HepG2 (cell line): ENCODE data around the gene ABHD6. TPM values are rescaled to one million over a fixed set of nuclear protein-coding genes. Genes with fewer than 3 reads are reported as not detected.

Experiments
- ATAC-seq: fragments of 200-7000 bp; cut with Tn5 transposase; 3 replicates; pipeline ENCODE4 v1.9.1; 2020; ENCODE audit warnings: mild to moderate bottlenecking, moderate library complexity
- BruUV-seq: library from RNA; stranded (reverse); fragments of 400-500 nt; replicated peaks from 2 replicates; lab custom pipeline; 2021; lab: Mats Ljungman, UMichigan
- CTCF ChIA-PET: fragments of 300-600 bp; formaldehyde crosslinking; extraction: SDS; loops from one replicate; lab custom pipeline; 2021; ENCODE audit warnings: low total read pairs, inconsistent platforms, low intra/inter-chr PET ratio; lab: Yijun Ruan, JAX
- POLR2A ChIA-PET: fragments of 350-600 bp; sonication (Branson Sonifier 250); formaldehyde crosslinking; loops from one replicate; lab custom pipeline; 2020; ENCODE audit warnings: antibody characterized with exemption, inconsistent platforms; lab: Yijun Ruan, JAX
- DNase-seq: peaks from one replicate; pipeline ENCODE4 v3.0.0-alpha.2; 2015; ENCODE audit warnings: low spot score
- FAIRE-seq: peaks from 3 replicates; lab custom pipeline; 2011; peaks lifted over from hg19 to GRCh38; lab: Jason Lieb, UNC
- H2AFZ ChIP-seq: one replicate; pipeline ENCODE4 v1.6.1; 2011; ENCODE audit warnings: low read length, inconsistent platforms
- H3K27ac ChIP-seq: fragments of 300-600 bp; 3 replicates; pipeline ENCODE4 v1.8.0; 2011; ENCODE audit warnings: mixed run types, mild to moderate bottlenecking, mixed read lengths, low read length, inconsistent platforms; ENCODE audit not compliant: insufficient read depth; ENCODE audit errors: extremely low read length
- H3K27me3 ChIP-seq, 2 experiments: fragments of 200-600 bp in 1 of 2; 2 replicates in 1 of 2; 3 replicates in 1 of 2; pipeline versions ENCODE4 v1.6.0 to v1.8.0; 2011; ENCODE audit warnings: low read length in 2 of 2, mild to moderate bottlenecking in 2 of 2, moderate library complexity in 2 of 2, inconsistent platforms in 1 of 2; ENCODE audit not compliant: insufficient read depth in 2 of 2, control insufficient read depth in 1 of 2
- H3K36me3 ChIP-seq, 2 experiments: fragments of 200-600 bp in 1 of 2; replicated peaks in 1 of 2; 2 replicates in 1 of 2; 3 replicates in 1 of 2; pipeline versions ENCODE4 v1.5.1 to v1.8.0; 2011; ENCODE audit warnings: low read length in 2 of 2, inconsistent platforms in 1 of 2; ENCODE audit not compliant: insufficient read depth in 2 of 2, control insufficient read depth in 1 of 2
- H3K4me1 ChIP-seq: 2 replicates; pipeline ENCODE4 v1.5.1; 2012; ENCODE audit warnings: low read length, inconsistent platforms; ENCODE audit not compliant: insufficient read depth
- H3K4me2 ChIP-seq: 2 replicates; pipeline ENCODE4 v1.6.0; 2011; ENCODE audit warnings: low read depth, low read length, inconsistent platforms
- H3K4me3 ChIP-seq, 3 experiments: fragments of 200-600 bp in 1 of 3; sonication (generic), shearing (Covaris generic) in 1 of 3; replicated peaks in 1 of 3; 2 replicates each; pipeline ENCODE4 v1.5.1; 2011 to 2016; ENCODE audit warnings: low read length in 3 of 3, inconsistent platforms in 2 of 3, low read depth in 2 of 3, mild to moderate bottlenecking in 2 of 3, control low read depth in 1 of 3, mixed read lengths in 1 of 3; ENCODE audit not compliant: insufficient read depth in 1 of 3
- H3K79me2 ChIP-seq: one replicate; pipeline ENCODE4 v1.6.1; 2011; ENCODE audit warnings: low read length, inconsistent platforms; ENCODE audit not compliant: insufficient read depth
- H3K9ac ChIP-seq: 2 replicates; pipeline ENCODE4 v1.6.0; 2011; ENCODE audit warnings: mild to moderate bottlenecking, low read depth, low read length, inconsistent platforms; ENCODE audit not compliant: insufficient read depth
- H3K9me3 ChIP-seq: 2 replicates; pipeline ENCODE4 v1.5.1; 2012; ENCODE audit warnings: mild to moderate bottlenecking, low read length
- H4K20me1 ChIP-seq: 2 replicates; pipeline ENCODE4 v1.6.0; 2011; ENCODE audit warnings: inconsistent platforms, mild to moderate bottlenecking, low read length, moderate library complexity; ENCODE audit not compliant: insufficient read depth
- ATAD3A ChIP-seq: sonication (generic); formaldehyde crosslinking; IDR thresholded peaks from 2 replicates; pipeline ENCODE4 v1.4.0; 2020; ENCODE audit warnings: missing genetic modification reagents
- KDM4B ChIP-seq: sonication (generic); formaldehyde crosslinking; IDR thresholded peaks from 2 replicates; pipeline ENCODE4 v1.4.0; 2020; ENCODE audit warnings: missing genetic modification reagents
- KDM6A ChIP-seq: IDR thresholded peaks from 2 replicates; pipeline ENCODE4 v1.6.1; 2016; ENCODE audit warnings: low read depth
- PCBP2 ChIP-seq: fragments of 200-400 bp; formaldehyde crosslinking; optimal IDR thresholded peaks from 2 replicates; pipeline ENCODE3; 2018; ENCODE audit warnings: low read length, low read depth; ENCODE audit not compliant: poor library complexity, severe bottlenecking
- RFX1 ChIP-seq: fragments of 450-650 bp; IDR thresholded peaks from 2 replicates; pipeline ENCODE4 v1.6.1; 2017
- TAF1 ChIP-seq: sonication (generic); formaldehyde crosslinking; IDR thresholded peaks from 2 replicates; pipeline ENCODE4 v1.4.0; 2020; ENCODE audit warnings: missing genetic modification reagents
- XRCC5 ChIP-seq: fragments of 200-400 bp; formaldehyde crosslinking; optimal IDR thresholded peaks from 2 replicates; pipeline ENCODE3; 2017; ENCODE audit warnings: mild to moderate bottlenecking, low read length
- WGBS: methylation state at CpG from one replicate; pipeline ENCODE4 v1.1.6; 2017; ENCODE audit warnings: low lambda C conversion rate; 5-methylcytosine and 5-hydroxymethylcytosine counted together
- in situ Hi-C: cut with HindIII; loops from 2 replicates; pipeline ENCODE4 v1.10.0; 2017; ENCODE audit warnings: low pct_unique_long_range_greater_than_20kb; ENCODE audit not compliant: extremely low pct_ligation_motif_present
- intact Hi-C: fragments of 100-400 bp; cut with micrococcal nuclease; formaldehyde crosslinking; loops from one replicate; pipeline ENCODE4 v1.10.0; 2022; ENCODE audit not compliant: unreplicated experiment
- polyA plus RNA-seq, 8 experiments: library from polyadenylated mRNA; depleted of rRNA in 3 of 8; stranded (reverse) in 7 of 8; unstranded in 1 of 8; fragments of >200 nt; fragmentation: Illumina TruSeq in 4 of 8; extraction: Trizol in 4 of 8; gene quantifications; 2 replicates each; pipeline versions ENCODE4 v1.2.1 to v1.2.3, GENCODE V29; 2011 to 2016; ENCODE audit warnings: low read depth in 4 of 8, missing spikeins in 1 of 8, mixed read lengths in 1 of 8; ENCODE audit not compliant: insufficient read depth in 1 of 8
- total RNA-seq, 5 experiments: library from RNA; depleted of rRNA; stranded (reverse); fragments of >200 nt; fragmentation: Illumina TruSeq; extraction: Trizol; gene quantifications; 2 replicates each; pipeline ENCODE4 v1.2.3, GENCODE V29; 2016; ENCODE audit warnings: low read depth in 1 of 5
- TF ChIP-seq, protein P1 (sequence below): sonication (generic); formaldehyde crosslinking; IDR thresholded peaks from 2 replicates; pipeline ENCODE4 v1.4.0; 2020; ENCODE audit warnings: low read depth, mild to moderate bottlenecking, missing genetic modification reagents
- TF ChIP-seq, protein P2 (sequence below): IDR thresholded peaks from 2 replicates; pipeline ENCODE4 v1.6.1; 2016; ENCODE audit warnings: missing compliant biosample characterization, missing genetic modification reagents, borderline replicate concordance
- TF ChIP-seq, protein P3 (sequence below): sonication (generic); formaldehyde crosslinking; IDR thresholded peaks from 2 replicates; pipeline ENCODE4 v1.4.0; 2020; ENCODE audit warnings: missing genetic modification reagents, borderline replicate concordance
- TF ChIP-seq, protein P4 (sequence below): sonication (generic); formaldehyde crosslinking; IDR thresholded peaks from 2 replicates; pipeline ENCODE4 v1.5.0; 2020; ENCODE audit warnings: mild to moderate bottlenecking, missing genetic modification reagents
- TF ChIP-seq, protein P5 (sequence below): sonication (generic); formaldehyde crosslinking; IDR thresholded peaks from 2 replicates; pipeline ENCODE4 v1.9.0; 2022; ENCODE audit warnings: missing genetic modification reagents, mild to moderate bottlenecking, borderline replicate concordance

The ABHD6 gene
- total and polyA plus RNA-seq, 2 of the 13 experiments (the other 11 are each of a cell fraction or from before 2014, with no cell fraction given): 9.0 to 17.2 TPM

DNA sequence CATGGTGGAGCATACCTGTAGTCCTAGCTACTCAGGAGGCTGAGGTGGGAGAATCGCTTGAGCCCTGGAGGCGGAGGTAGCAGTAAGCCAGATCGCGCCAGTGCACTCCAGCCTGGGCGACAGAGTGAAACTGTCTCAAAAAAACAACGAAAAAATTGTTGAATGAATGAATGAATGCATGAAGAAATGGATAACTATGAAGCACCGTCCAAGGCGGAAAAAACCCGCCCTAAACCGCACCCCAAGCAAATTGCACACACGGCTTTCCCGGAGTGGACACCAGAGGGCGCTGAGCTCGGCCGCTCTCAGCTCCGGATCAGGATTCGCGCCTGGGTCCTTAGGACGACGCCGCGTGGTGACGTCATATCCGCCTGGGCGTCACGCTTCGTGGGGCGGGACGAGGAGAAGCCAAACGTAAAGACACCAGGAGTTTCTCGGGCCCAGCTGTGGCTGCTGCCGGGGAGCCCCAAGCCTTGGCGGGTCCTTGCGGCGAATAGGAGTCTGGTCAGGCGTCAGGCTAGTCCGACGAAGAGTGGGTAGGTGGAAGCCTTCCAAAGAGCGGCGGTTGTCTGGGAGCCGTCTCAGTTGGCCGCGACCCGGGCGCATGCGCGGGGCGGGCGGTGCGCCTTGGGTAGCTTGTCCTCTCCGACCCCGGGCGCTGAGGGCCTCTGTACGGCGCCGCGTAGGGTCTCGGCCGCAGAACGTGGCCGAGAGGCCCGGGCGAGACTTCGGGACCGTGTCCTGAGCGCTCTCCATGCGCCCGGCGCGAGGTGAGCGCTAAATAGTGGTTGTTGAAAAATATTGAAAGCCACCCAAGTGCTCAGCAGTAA, 68.5 kb downstream of the ABHD6 start, which contains the start of the genes HTD2 and RPP14:
TSS of gene HTD2 (plus strand) at position 639 of the 830 bp plus-strand sequence. CDS start 11,094 bp downstream, outside the sequence.
TSS of gene RPP14 (plus strand) at position 364 of the 830 bp plus-strand sequence. CDS start 4,085 bp downstream, outside the sequence.
- Histone ChIP-seq H3K36me3 (peaks cover 2% of the 10 kb centered on the region in 2 experiments; a peak in 3 of 5 replicates), H3K4me1 (peaks cover 28% of the 10 kb centered on the region), H3K9me3 (no peaks in the 10 kb centered on the region), H3K79me2 (peaks cover 38% of the 10 kb centered on the region), H3K9ac (peak within 1 kb of the TSS; percentile 93), H2AFZ (no peak within 1 kb of the TSS), H3K4me3 (peak within 1 kb of the TSS; percentile 70 to 95 (median 93)), H3K4me2 (peak within 1 kb of the TSS; percentile 92), H4K20me1 (peaks cover 20% of the 10 kb centered on the region), H3K27ac (peak within 1 kb of the TSS; percentile 93), H3K27me3 (peaks cover 0 to 3% of the 10 kb centered on the region in 2 experiments; a peak in 1 of 5 replicates)
- TSS peak; percentile 72 for BruUV-seq
- ChIA-PET CTCF (interaction anchor here (2.3 kb wide), 1 partner anchor 118 kb away, joined by 10 read pairs; no protein-coding TSS in a partner anchor), POLR2A (interaction anchor here (0.6 to 3.5 kb wide), 31 partner anchors 9 to 324 kb away, joined by 3 to 33 read pairs (median 6); partner anchors contain the start of genes ABHD6, ACOX2, KCTD6 and PDHB)
- in situ Hi-C loops: loop anchor here (5.0 kb wide), 1 partner anchor 69 kb away; the partner anchor contains the start of gene ABHD6
- ATAC-seq (peak; percentile 93), DNase-seq (peak; percentile 92), FAIRE-seq (peak; percentile 79)
- intact Hi-C loops: loop anchor here (2.0 to 5.0 kb wide), 2 partner anchors 106 to 113 kb away; no protein-coding TSS in a partner anchor
- 14% methylated on average over 32 of the region's 71 CpGs for WGBS
- TF ChIP-seq PCBP2 (no peak), XRCC5 (peak; percentile 94), TAF1 (CRISPR knock-in tag) (peak; percentile 81), KDM4B (CRISPR knock-in tag) (peak; percentile 84; the same call in 1 of the 2 replicates), ATAD3A (CRISPR knock-in tag) (0 out of 2 replicates have a peak, but pooled peaks have one; percentile 40), KDM6A (CRISPR knock-in tag) (0 out of 2 replicates have a peak, but pooled peaks have one; percentile 26), RFX1 (no peak)
- TF ChIP-seq, protein P1, sequence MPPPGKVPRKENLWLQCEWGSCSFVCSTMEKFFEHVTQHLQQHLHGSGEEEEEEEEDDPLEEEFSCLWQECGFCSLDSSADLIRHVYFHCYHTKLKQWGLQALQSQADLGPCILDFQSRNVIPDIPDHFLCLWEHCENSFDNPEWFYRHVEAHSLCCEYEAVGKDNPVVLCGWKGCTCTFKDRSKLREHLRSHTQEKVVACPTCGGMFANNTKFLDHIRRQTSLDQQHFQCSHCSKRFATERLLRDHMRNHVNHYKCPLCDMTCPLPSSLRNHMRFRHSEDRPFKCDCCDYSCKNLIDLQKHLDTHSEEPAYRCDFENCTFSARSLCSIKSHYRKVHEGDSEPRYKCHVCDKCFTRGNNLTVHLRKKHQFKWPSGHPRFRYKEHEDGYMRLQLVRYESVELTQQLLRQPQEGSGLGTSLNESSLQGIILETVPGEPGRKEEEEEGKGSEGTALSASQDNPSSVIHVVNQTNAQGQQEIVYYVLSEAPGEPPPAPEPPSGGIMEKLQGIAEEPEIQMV (CRISPR knock-in tag): no peak
- TF ChIP-seq, protein P2, sequence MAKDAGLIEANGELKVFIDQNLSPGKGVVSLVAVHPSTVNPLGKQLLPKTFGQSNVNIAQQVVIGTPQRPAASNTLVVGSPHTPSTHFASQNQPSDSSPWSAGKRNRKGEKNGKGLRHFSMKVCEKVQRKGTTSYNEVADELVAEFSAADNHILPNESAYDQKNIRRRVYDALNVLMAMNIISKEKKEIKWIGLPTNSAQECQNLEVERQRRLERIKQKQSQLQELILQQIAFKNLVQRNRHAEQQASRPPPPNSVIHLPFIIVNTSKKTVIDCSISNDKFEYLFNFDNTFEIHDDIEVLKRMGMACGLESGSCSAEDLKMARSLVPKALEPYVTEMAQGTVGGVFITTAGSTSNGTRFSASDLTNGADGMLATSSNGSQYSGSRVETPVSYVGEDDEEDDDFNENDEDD: peak; percentile 95
- TF ChIP-seq, protein P3, sequence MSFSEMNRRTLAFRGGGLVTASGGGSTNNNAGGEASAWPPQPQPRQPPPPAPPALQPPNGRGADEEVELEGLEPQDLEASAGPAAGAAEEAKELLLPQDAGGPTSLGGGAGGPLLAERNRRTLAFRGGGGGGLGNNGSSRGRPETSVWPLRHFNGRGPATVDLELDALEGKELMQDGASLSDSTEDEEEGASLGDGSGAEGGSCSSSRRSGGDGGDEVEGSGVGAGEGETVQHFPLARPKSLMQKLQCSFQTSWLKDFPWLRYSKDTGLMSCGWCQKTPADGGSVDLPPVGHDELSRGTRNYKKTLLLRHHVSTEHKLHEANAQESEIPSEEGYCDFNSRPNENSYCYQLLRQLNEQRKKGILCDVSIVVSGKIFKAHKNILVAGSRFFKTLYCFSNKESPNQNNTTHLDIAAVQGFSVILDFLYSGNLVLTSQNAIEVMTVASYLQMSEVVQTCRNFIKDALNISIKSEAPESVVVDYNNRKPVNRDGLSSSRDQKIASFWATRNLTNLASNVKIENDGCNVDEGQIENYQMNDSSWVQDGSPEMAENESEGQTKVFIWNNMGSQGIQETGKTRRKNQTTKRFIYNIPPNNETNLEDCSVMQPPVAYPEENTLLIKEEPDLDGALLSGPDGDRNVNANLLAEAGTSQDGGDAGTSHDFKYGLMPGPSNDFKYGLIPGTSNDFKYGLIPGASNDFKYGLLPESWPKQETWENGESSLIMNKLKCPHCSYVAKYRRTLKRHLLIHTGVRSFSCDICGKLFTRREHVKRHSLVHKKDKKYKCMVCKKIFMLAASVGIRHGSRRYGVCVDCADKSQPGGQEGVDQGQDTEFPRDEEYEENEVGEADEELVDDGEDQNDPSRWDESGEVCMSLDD (CRISPR knock-in tag): no peak; the same call in 1 of the 2 replicates
- TF ChIP-seq, protein P4, sequence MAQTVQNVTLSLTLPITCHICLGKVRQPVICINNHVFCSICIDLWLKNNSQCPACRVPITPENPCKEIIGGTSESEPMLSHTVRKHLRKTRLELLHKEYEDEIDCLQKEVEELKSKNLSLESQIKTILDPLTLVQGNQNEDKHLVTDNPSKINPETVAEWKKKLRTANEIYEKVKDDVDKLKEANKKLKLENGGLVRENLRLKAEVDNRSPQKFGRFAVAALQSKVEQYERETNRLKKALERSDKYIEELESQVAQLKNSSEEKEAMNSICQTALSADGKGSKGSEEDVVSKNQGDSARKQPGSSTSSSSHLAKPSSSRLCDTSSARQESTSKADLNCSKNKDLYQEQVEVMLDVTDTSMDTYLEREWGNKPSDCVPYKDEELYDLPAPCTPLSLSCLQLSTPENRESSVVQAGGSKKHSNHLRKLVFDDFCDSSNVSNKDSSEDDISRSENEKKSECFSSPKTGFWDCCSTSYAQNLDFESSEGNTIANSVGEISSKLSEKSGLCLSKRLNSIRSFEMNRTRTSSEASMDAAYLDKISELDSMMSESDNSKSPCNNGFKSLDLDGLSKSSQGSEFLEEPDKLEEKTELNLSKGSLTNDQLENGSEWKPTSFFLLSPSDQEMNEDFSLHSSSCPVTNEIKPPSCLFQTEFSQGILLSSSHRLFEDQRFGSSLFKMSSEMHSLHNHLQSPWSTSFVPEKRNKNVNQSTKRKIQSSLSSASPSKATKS (CRISPR knock-in tag): 0 out of 2 replicates have a peak, but pooled peaks have one; percentile 1
- TF ChIP-seq, protein P5, sequence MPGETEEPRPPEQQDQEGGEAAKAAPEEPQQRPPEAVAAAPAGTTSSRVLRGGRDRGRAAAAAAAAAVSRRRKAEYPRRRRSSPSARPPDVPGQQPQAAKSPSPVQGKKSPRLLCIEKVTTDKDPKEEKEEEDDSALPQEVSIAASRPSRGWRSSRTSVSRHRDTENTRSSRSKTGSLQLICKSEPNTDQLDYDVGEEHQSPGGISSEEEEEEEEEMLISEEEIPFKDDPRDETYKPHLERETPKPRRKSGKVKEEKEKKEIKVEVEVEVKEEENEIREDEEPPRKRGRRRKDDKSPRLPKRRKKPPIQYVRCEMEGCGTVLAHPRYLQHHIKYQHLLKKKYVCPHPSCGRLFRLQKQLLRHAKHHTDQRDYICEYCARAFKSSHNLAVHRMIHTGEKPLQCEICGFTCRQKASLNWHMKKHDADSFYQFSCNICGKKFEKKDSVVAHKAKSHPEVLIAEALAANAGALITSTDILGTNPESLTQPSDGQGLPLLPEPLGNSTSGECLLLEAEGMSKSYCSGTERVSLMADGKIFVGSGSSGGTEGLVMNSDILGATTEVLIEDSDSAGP (CRISPR knock-in tag): peak; percentile 87
